HFFc6 (cell line): ENCODE results near the gene DCAF15. TPM values are rescaled to one million over a fixed set of nuclear protein-coding genes. Genes with fewer than 3 reads are reported as not detected.
"Not testable (repeated sequence)": the region's sequence is repeated elsewhere in the genome, so short reads cannot be mapped to it uniquely, and the experiment has no call there.

Experiments used
- DNase-seq: peaks from one replicate; pipeline ENCODE4 v3.0.0-alpha.2; 2018
- H3K27ac Mint-ChIP-seq: 2 replicates; pipeline ENCODE4 v1.8.0; 2020; ENCODE audit warnings: mild to moderate bottlenecking, mixed read lengths
- H3K27me3 Mint-ChIP-seq: 2 replicates; pipeline ENCODE4 v1.8.0; 2021; ENCODE audit warnings: mild to moderate bottlenecking, moderate library complexity, mixed read lengths; ENCODE audit not compliant: insufficient read depth
- H3K36me3 Mint-ChIP-seq: 2 replicates; pipeline ENCODE4 v1.8.0; 2021; ENCODE audit warnings: low read depth, mixed read lengths
- H3K4me1 Mint-ChIP-seq: 2 replicates; pipeline ENCODE4 v1.8.0; 2020; ENCODE audit warnings: low read depth, mixed read lengths
- H3K4me3 Mint-ChIP-seq: 2 replicates; pipeline ENCODE4 v1.8.0; 2020; ENCODE audit warnings: mild to moderate bottlenecking, moderate library complexity, mixed read lengths
- H3K9me3 Mint-ChIP-seq: 2 replicates; pipeline ENCODE4 v1.8.0; 2020; ENCODE audit warnings: mild to moderate bottlenecking, mixed read lengths
- total RNA-seq, 6 experiments: library from RNA; stranded (reverse); fragmentation: NEBNext Ultra II Directional; extraction: Animal tissue kit (Norgen Biotek cat#: 25700); gene quantifications; 2 replicates in 1 of 6; 3 replicates in 5 of 6; pipeline ENCODE4 v1.2.3, GENCODE V29; 2021
- TF ChIP-seq, protein P1 (sequence below): fragments of 200-600 bp; sonication (generic); IDR thresholded peaks from 2 replicates; pipeline ENCODE4 v1.5.0; 2021; ENCODE audit warnings: antibody characterized with exemption, mild to moderate bottlenecking

DCAF15 gene
- total RNA-seq, 6 experiments from 2014 or later, result 19.9 to 29.0 (median 26.5) TPM

DNA sequence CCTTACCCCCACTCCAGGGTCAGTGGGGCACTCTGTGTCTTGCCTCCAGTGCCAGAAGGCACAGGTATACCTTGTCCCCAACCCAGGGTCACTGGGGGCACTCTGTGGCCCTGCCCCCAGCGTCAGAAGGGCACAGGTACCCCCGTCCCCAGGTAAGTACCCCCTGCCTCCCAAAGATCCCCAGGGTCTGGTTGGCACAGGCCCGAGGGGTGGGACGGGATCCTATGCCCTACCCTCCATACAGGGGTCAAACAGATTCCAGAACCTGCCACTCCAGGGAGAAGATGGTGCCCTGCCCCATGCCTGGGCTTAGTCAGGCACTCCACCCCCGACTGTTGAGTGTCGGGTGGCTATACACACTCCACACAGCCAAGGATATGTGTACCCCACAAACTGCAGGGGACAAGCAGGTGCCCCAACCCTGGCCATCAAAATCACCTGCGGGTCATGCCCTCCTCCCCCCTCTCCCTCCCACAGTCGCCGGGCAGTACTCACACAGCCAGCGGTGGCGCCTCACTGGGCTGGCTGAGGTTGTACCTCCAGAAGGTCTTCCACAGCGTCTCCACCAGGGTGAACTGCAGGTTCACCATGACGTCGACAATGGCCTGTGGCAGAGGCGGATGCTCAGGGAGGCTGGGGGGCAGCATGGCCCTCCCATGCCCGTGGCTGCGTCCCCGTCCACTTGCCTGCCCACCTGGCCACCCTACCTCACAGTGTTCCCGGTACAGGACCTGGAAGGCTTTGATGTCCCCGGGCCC, 13.8 kb downstream of the DCAF15 start:
- Mint-ChIP-seq H3K4me3 (no peak overlapping the region), H3K27me3 (no peaks in the 10 kb centered on the region; the same call in 1 of the 2 replicates), H3K9me3 (no peaks in the 10 kb centered on the region), H3K36me3 (peaks cover 9% of the 10 kb centered on the region), H3K27ac (no peak overlapping the region), H3K4me1 (peaks cover 10% of the 10 kb centered on the region)
- TF ChIP-seq, protein P1, sequence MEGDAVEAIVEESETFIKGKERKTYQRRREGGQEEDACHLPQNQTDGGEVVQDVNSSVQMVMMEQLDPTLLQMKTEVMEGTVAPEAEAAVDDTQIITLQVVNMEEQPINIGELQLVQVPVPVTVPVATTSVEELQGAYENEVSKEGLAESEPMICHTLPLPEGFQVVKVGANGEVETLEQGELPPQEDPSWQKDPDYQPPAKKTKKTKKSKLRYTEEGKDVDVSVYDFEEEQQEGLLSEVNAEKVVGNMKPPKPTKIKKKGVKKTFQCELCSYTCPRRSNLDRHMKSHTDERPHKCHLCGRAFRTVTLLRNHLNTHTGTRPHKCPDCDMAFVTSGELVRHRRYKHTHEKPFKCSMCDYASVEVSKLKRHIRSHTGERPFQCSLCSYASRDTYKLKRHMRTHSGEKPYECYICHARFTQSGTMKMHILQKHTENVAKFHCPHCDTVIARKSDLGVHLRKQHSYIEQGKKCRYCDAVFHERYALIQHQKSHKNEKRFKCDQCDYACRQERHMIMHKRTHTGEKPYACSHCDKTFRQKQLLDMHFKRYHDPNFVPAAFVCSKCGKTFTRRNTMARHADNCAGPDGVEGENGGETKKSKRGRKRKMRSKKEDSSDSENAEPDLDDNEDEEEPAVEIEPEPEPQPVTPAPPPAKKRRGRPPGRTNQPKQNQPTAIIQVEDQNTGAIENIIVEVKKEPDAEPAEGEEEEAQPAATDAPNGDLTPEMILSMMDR, result no peak
- no peak for DNase-seq

DNA sequence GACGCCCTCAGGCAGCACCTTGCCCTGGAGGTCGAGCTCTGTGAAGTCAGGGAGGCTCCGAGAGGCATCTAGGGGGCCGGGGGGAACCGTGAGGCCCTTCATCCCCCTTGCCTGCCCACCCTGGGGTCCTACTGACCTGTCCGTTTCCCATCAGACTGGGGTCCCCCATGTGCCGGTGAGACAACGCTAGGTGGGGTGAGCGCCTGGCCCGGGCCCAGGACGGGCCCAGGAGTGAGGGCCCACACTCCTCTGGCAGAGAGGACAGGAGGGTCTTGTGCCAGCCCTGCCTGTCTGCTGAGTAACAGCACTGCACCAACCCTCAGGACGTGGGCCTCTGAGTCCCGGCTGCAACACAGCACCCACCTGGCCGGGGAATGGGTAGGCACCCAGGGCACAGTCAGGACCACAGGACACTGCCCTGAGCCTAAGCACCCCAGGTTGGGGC, 14.4 kb downstream of the DCAF15 start:
- no peaks in the 10 kb centered on the region; the same call in 1 of the 2 replicates for H3K27me3 Mint-ChIP-seq
- no peak overlapping the region for H3K27ac Mint-ChIP-seq
- H3K36me3 Mint-ChIP-seq, result peaks cover 4% of the 10 kb centered on the region; the same call in 1 of the 2 replicates
- TF ChIP-seq, protein P1, result no peak
- no peak for DNase-seq
- no peaks in the 10 kb centered on the region for H3K9me3 Mint-ChIP-seq
- H3K4me3 Mint-ChIP-seq, result no peak overlapping the region
- H3K4me1 Mint-ChIP-seq, result peaks cover 10% of the 10 kb centered on the region

GRCh38 chr19:13967206-13967605, 14.9 kb downstream of the DCAF15 start:
- not testable (repeated sequence) for H3K4me1 Mint-ChIP-seq

GRCh38 chr19:13968383-13968935, 16.1 kb downstream of the DCAF15 start:
- H3K4me3 Mint-ChIP-seq, result no peak overlapping the region
- peaks cover 4% of the 10 kb centered on the region; the same call in 1 of the 2 replicates for H3K36me3 Mint-ChIP-seq

More at GRCh38 chr19:13967206-13967605, 14.9 kb downstream of the DCAF15 start:
- DNase-seq, H3K4me3 Mint-ChIP-seq, H3K9me3 Mint-ChIP-seq, H3K27me3 Mint-ChIP-seq, H3K36me3 Mint-ChIP-seq, H3K27ac Mint-ChIP-seq: not testable (repeated sequence)

DNA sequence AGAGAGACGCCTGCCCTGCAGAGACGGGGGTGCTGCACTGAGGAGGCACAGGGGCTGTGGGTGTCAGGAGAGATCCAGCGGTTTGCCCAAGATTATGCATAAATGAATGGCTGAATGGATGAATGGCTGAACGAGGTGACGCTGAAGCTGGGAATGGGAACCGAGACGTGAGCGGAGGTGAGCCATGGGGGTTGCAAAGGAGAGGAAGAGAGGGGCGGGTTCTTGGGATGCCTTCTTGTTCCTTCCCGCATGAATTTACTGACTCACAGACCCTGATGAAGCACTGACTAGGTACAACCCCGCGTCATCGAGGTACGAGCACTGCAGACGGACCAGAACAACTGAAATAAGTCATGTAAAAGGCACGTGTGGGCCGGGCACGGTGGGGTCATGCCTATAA, 16.7 kb downstream of the DCAF15 start:
- DNase-seq, result no peak
- H3K9me3 Mint-ChIP-seq, result no peaks in the 10 kb centered on the region
- H3K27ac Mint-ChIP-seq, result no peak overlapping the region
- peaks cover 10% of the 10 kb centered on the region for H3K4me1 Mint-ChIP-seq
- TF ChIP-seq, protein P1, result no peak
- H3K4me3 Mint-ChIP-seq, result no peak overlapping the region
- H3K27me3 Mint-ChIP-seq, result no peaks in the 10 kb centered on the region; the same call in 1 of the 2 replicates
- H3K36me3 Mint-ChIP-seq, result peaks cover 7% of the 10 kb centered on the region; the same call in 1 of the 2 replicates

More at GRCh38 chr19:13968383-13968935, 16.1 kb downstream of the DCAF15 start:
- DNase-seq, result no peak
- Mint-ChIP-seq H3K27me3 (no peaks in the 10 kb centered on the region; the same call in 1 of the 2 replicates), H3K9me3 (no peaks in the 10 kb centered on the region), H3K4me1 (peaks cover 10% of the 10 kb centered on the region), H3K27ac (no peak overlapping the region)
- TF ChIP-seq, protein P1, result no peak

- no peak overlapping the region for H3K4me3 Mint-ChIP-seq
- H3K4me1 Mint-ChIP-seq, result peaks cover 4% of the 10 kb centered on the region
- no peaks in the 10 kb centered on the region; the same call in 1 of the 2 replicates for H3K27me3 Mint-ChIP-seq
- no peak overlapping the region for H3K27ac Mint-ChIP-seq
- peaks cover 13% of the 10 kb centered on the region; the same call in 1 of the 2 replicates for H3K36me3 Mint-ChIP-seq
- no peak for DNase-seq
- TF ChIP-seq, protein P1, result no peak
- no peaks in the 10 kb centered on the region for H3K9me3 Mint-ChIP-seq
Observed at GRCh38 chr19:13969897-13970296, 17.6 kb downstream of the DCAF15 start.

GRCh38 chr19:13971868-13972267, 19.6 kb downstream of the DCAF15 start:
- not testable (repeated sequence) for H3K27me3 Mint-ChIP-seq, DNase-seq, H3K27ac Mint-ChIP-seq, H3K9me3 Mint-ChIP-seq, H3K4me1 Mint-ChIP-seq, H3K4me3 Mint-ChIP-seq
- peaks cover 13% of the 10 kb centered on the region for H3K36me3 Mint-ChIP-seq
